GM19043 (cell line): Measurements from ENCODE around the gene PTPRD.

ENCODE experiments used
- ATAC-seq: cut with Tn5 transposase; IDR thresholded peaks from one replicate; pipeline ENCODE4 v1.9.1; 2021; ENCODE audit warnings: low read depth; ENCODE audit not compliant: unreplicated experiment

The PTPRD gene

DNA sequence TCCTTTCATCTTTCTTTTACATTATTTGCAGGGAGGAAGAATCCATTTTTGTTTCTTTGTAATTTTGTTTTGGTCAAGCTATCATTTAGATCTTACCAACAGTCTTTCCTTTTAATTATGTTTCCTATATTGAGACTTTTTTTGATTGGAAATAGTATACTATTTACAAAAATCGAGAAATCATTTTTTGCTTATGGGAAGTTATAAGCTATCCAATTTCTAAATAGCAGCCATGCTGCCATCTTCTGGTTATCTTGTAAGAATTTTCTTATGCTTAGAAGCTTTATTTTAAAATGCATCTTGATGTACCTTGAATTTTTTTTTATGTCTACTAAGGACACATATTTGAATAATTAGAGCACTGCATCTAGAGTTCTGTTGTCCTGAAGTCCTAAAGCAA lies 821.2 kb downstream of the PTPRD start:
- ATAC-seq: no peak

DNA sequence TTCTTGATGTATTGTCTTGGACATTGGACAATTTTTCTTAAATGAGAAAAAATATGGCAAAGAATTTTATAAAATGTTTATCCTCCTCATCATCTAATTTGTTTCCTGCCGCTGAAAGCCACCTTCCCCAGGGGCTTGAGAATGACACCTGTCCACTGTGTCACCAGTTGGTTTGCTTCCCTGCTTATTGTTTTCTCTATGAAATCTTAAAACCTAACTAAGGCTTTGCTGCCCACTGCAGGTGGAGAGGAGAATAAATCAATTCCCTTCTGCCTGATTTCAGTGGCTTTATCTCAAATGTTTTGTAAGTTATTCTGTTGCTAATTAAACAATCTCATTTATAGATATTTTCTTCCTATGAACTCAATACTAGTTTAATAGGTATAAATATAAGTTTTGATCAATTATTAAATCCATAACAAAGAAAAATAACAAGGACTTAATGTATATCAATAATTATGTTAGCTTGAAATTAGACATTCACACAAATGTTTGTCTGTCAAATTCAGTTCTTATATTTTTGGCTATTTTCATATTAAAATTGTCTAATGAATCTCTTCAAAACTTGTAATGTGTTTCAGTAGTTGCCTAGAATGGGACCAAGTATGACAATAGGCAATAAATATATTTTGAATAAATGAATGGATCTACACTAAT lies 822.5 kb downstream of the PTPRD start:
- peak; percentile 50 for ATAC-seq

DNA sequence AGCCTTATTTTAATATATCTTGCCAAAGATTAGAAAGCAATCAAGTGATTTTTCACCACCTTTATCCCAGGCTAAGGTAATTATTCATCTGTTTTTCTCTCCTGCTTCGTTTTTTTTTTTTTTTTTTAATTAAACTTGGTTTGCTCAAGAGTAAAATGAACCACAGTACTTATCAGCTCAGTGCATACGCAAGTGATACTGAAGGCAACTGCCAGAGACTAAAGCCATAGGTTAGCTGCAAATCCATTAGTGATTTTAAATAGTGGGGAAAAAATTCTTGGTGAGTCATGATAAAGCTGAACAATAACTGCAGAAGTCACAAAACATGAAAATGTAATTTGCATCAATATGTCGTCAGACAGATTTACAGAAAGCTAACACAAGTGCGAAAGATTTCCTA lies 829.1 kb downstream of the PTPRD start:
- no peak for ATAC-seq

DNA sequence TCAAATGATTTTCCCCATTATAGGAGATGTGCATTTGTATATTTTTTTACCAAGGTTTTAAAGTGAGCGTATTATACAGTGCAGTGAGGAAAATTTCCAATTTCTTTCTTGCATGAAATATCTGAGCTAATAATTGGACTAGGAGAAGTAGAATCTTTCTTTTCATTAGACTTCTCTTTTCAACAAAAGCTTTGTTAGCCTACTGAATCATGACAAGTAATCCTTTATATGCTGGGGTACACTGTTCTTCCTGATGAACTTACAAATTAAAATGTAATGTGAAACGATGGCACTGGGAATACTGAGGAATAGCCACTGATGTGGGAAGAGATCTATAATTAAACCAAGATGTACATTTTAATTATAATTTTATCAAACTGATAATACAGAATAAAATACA lies 829.6 kb downstream of the PTPRD start:
- ATAC-seq: no peak

DNA sequence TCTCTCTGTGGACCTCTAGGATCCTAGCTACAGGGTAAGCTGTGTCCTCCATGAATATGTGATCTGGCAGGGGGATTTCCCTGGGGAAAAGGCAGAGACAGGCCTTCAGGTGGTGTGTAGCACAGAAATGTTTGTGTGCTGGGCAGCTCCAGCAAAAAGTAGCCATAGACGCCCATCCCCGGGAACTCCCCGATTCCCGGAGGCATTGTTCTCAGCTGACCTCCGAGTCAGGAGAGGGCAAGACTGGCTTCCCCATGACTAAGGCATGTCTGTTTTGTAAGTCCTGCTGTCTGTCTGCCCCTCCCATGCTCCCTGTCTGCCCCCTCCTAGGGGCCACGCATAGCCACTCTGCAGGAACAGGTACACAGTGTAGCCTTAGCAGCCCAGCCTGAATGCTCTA lies 834.5 kb downstream of the PTPRD start:
- no peak for ATAC-seq

DNA sequence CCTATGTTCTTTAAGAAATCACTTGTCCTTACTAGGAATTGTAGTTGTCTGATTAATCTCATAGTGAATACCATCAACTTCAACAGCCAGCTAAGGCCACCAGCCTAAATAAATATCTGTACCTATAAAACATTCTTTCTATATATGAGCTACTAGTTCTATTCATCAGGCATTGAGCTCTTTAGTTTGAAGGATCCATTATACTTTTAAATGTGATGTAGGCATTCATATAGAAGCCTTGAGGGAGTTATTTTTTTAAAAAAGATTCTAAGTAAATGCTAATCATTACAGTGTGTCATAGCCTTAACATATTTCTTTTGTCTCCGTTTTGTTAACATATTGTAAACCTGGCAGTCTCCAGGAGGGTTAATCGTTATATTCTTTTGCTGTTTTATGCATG lies 838.3 kb downstream of the PTPRD start:
- ATAC-seq: no peak

DNA sequence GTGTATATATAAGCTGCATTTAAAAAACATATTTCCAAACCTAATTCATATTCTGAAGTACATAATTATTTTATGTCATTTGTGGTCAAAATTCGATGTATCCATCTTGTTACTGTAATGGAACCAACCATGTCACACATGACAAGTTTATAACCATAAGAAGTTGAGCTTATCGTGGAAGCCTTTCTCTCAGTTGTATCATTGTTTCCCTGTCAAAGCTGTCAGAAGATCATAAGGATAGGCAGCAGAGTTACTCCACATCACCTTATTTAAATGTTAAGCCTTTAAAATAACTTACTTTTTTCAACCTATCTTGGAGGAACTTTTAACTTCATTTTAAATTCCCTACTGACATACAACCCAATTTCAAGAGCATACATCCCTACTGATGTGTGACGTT lies 841.5 kb downstream of the PTPRD start:
- no peak for ATAC-seq

DNA sequence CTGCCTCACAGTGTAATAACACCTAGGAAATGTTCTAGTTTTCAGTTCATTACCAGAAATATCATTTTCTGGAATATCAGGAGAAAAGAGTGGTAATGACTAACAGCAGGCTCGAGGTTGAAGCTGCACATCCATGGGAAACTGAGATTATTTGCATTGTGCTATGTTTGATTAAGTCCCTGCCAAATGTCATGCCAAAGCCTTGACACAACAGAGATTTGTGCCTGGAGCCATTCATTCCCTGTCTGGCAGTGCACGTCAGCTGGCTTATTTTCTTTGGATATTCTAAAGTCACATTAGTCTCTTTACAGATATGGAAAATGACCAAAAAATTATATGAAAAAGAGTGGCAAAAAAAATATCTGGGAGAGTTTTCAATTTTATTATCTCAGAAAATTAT lies 848.0 kb downstream of the PTPRD start:
- no peak for ATAC-seq

DNA sequence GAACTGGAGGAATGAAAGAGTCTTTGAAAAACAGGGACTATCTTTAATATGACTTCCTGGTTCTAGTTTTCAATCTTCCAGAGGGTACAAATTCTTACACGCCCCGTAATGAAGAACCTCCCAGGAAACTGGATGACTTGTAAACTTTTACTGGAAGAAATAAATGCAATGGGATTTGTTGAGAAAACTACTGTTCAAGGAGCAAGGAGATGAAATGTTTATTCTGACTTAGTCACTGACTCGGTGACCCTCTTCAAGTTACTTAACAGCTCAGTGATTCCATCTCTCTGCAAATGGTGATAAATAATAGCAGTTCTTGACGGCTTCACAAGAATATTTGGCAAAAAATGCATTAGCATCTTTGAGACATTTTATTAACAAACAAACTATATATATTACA lies 858.6 kb downstream of the PTPRD start:
- no peak for ATAC-seq

DNA sequence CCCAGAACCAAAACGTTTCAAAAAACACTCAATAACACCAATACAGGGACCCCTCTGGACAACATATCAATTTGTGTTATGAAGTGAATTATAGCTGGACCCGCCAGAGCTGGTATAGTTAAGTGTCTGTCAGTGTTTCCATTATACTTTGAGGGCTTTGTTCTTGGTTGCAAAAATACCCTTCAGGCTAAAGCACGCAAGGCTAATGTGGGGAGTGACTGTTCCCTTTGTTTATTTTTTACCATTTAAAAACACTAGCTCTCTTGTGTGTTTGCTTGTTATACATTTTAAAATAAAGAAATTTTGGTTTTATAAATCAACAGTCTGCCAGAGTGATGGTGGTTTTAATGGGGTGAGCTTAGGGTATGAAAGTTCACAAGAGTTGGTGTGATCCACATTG lies 859.5 kb downstream of the PTPRD start:
- no peak for ATAC-seq

DNA sequence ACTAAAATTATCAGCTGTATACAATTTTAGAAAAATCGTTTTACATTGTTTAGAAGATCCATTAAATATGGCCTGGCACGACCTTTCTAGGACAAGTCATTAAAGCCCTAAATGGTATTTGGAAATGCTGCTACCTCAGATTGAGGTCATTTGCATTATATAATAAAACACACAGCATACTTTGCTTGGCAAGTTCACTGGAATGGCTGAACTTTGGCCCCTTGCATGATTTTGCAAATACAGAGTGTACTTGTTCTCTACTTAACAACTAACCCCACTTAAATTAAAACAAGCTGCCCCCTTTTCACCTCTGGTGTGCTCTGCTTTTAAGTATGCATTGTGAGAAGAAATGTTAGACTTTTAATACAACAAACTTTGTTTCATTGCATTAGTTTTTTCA lies 860.1 kb downstream of the PTPRD start:
- ATAC-seq: no peak

DNA sequence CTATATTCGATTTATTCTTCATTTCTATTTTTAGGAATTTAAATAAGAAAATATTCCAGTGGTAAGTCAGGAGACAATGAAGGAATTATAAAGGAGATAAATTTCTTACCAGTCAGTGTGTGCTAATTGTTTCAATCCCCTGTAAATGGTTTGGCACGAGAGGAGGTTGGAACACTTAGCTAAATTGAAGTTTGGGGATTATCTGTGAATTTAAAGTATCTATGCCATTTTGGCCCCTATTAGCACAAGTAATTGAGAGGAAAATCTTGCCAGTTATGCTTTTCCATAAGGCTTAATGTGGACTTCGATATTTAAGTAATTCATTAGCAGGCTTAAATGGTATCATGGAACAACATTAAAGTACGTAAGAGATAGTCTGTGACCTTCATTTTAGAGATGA lies 860.8 kb downstream of the PTPRD start:
- no peak for ATAC-seq

DNA sequence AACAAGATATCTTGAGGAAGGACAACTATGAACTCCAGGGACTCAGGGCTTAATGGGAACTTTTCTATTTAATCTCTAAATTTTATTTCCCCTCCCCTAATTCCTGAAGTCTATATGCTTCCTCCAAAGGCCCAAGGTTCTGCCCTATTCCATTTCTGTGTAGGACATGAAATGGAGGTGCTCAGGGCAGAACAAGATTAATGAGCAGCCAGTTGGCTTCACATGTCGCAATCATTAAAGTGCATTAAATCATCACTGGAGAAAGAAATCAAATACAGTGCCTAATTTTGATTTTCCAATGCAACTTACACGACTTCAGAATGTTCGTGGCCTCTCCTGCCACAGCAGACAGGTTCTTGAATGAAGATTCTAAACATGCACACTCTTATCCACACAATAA lies 862.1 kb downstream of the PTPRD start:
- ATAC-seq: no peak

DNA sequence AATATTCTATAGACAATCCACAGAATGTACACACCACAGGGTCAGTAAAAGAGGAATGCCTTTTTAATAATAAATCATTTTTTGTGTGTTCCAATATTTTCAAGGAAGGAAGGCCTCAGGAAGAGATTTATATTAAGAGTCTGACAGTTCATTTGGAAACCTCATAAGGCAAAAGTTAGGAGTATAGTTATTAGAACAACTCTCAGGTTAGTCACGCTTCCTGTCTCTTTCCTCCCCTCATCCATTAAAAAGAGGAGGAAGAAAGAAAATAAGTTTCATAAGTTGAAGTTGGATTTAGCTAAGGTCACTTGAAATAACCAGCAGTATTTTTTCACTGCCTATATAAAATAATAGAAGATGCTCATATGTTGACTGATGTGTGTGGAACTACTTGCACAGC lies 863.2 kb downstream of the PTPRD start:
- no peak for ATAC-seq

DNA sequence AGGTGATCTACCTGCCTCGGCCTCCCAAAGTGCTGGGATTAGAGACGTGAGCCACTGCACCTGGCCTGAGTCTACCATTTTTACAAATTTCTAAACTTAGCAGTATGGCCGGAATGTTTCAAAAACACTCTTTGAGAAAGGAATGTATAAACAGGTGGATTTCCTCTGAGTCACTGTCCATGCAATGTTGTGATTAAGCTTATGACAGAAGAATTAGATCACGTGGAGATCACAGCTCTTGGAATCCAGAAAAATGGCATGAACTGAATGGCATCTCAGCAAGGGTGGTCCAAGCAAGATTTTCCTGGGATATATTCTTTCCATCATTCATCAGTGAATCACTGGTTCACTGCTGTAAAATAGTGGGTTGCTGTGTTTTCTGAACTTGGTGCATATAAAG lies 865.0 kb downstream of the PTPRD start:
- no peak for ATAC-seq

DNA sequence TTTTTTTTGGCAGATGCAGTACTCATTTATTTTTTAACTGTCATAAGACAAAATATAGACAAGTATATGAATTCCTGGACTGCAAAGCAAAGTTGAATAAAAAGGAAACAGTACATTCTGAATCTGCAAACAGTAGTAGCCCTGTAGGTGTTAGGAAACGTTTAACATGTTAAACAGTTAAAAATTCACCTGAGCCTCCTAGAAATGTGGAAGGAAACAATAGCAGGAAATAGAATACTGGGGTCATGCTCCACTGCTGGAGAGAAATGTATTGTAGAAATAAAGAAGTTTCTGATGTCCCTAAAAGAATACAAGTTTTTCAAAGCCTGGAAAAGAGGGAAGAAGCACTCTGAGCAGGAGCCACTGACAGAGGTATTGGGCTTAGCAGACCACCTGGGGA lies 866.0 kb downstream of the PTPRD start:
- ATAC-seq: no peak

DNA sequence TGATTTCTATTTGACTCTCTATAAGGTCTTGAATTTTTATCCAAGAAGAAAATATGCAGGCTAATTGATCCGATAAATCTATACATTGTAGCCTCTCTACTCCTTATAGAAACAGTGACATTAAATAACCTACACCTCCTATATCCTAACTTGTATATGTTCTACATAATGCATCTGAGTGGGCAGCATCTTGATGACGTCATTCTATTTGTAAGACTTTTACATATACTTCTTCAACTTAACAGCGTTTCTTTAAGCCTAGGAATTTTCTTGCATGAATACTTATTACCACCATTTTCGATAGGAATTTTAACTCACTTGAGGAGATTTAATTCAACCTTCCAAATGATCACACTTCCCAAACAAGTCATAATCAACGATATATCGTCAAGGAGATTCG lies 869.0 kb downstream of the PTPRD start:
- no peak for ATAC-seq

DNA sequence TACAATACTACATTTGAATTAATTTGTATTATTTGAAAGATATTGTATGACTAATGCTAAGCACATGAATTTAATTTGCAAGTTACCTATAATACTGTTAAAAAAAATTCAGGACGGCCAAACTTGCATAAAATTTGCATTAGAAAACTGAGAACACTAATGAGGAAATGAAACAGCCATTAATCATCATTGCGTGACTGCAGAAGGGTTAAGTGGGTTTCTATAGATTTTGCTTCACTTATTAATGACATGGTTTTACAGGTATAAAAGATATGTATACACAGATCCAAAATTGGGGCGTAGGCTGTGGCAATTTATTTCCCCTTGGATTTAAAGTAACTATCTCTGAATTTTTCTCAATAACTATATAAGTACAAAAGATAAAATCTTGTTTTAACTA lies 882.6 kb downstream of the PTPRD start:
- ATAC-seq: no peak

DNA sequence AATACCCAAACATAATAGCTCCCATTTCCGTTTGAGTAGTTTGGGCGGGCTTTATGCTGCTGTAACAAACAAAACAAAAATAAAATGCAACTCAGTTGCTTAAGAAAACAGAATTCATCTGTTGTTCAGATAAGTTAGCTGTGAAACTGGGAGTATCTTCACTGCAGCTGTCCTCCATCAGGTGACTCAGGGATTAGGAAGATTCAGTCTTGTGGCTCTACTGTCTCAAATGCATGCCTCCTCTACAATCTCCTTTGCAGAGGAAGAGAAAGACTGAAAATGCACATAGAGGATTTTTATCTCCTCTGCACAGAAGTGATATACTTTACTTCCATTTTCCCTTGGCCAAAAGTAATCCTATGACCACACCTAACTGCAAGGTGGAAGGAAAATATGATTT lies 883.7 kb downstream of the PTPRD start:
- ATAC-seq: no peak

DNA sequence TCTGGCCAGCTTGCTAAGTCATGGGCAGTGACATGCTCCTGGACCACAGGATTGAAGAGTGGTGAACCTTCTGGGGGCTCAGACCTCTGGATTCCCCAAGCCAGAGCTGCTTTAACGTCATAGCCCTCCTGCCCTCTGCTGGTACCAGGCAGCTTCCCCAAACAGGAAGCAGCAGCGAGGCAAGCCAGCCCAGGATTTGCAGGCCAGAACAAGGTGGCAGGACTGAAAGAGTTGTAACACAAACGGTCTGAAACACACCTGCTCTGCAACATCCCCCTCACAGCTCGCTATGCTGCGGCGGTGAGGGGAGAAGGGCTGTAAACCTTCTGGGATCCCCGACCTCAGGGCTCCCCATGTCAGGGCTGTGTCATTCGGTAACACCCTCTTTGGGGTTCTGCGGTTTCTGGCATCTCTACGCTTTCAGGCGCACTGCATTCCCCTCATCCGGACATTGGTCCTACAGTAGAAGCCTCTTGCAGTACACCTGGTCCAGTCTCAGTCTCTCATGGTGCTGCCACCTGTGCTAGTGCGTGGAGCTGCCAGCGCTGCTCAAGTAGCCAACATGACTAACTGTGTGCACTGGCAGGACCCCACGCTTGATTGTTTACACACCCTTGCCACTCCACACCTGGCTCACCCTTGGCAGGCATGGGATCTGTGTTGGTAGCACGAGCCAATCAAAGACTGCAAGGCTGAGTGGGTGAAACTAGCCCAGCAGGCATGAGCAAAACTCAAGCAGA lies 893.3 kb downstream of the PTPRD start:
- no peak for ATAC-seq

DNA sequence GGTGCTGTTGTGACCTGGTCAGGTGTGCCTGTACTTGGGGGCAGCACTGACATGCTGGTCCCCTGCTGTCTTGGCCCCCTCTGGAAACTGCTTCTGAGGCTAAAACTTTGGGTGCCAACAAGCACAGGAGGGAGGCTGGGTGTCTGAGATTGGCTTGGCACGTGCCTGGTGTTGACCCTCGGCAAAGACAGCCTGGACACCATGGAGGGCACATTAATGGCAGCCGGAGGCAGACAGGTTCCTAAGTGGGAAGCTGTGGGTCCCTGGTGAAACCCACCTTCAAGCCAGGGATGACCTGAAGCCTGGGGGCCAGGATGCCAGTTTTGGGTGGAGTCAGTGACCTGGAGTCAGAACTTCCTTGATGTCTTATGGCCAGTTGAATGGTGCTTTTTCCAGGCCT lies 894.1 kb downstream of the PTPRD start:
- no peak for ATAC-seq

DNA sequence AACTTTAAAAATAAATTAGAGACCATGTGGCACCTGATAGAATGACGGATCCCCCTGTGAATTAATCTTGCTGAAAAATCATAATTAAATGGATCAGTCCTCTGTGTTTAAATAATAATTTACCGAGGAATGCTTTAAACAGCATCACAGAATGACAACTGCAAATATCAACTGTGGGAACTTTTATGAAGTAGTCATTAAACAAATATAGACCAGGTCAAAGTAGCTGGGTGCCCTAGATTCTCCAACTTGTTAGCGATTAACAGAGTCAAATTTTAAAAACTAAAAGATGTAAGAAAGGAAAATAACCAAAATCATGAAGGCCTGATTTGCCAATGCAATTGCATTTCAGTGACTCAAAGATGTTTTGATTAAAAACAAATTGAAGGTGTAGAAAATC lies 933.4 kb downstream of the PTPRD start:
- ATAC-seq: no peak

DNA sequence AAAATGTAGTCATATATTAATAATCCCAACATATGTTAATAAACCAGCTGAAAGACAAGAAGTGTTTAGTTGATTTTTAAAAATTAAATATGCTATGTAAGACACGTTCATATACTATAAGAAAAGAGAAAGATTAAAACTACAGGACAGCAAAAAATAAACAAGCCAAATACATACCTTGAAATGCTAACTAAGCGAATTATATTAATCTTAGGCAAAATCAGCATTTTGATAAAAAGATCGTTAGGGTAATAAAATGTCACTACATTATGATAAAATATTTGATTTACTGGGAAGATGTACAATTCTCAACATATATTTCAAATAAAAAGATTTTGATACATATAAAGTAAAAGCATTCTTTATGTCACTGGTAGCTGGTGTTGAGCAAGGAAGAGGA lies 938.3 kb downstream of the PTPRD start:
- no peak for ATAC-seq
